Left kidney (tissue), 2 donors: ENCODE results near the gene IGSF8. TPM values are rescaled to one million over a fixed set of nuclear protein-coding genes. Genes with fewer than 3 reads are reported as not detected.

Experiments
- DNase-seq: peaks from one replicate; pipeline ENCODE4 v3.0.0-alpha.2; 2013
- polyA plus RNA-seq: library from polyadenylated mRNA; unstranded; fragments of 120-200 nt; gene quantifications from one replicate; pipeline ENCODE4 v1.2.1, GENCODE V29; 2013; ENCODE audit not compliant: insufficient read length

IGSF8 gene
- polyA plus RNA-seq, 1 donor = 23.2 TPM

DNA sequence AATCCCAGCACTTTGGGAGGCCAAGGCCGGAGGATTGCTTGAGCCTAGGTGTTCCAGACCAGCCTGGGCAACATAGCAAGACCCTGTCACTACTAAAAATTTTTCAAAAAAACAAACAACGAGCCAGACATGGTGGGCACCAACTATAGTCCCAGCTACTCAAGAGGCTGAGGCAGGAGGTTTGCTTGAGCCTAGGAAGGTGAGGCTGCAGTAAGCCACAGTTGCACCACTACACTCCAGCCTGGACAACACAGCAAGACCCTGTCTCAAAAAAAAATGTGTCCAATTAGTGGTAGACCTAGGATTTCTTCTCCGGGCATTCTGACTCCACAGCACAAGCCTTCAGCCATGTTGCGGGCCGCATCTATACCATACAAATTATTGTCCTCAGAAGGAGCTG is 6.7 kb upstream of the IGSF8 start:
- DNase-seq = no peak

DNA sequence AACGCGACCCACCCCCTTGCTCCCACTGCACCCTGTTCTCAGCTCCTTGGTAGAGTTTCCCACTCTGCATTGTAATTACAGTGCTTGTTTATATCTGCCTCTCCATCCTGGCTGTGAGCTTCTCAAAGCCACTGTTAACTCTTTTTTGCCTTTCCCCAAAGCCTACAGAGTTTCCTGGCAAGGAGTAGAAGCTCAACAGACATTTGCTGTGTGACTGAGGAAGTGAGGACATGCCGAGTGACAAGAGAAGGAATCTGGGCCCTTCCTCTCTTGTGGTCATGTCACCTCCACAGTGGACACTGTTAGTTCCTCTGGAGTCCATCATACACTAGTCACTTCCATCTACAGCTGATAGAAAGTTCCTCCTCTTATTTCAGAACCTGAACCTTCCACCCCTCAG is 6.1 kb upstream of the IGSF8 start:
- no peak for DNase-seq

DNA sequence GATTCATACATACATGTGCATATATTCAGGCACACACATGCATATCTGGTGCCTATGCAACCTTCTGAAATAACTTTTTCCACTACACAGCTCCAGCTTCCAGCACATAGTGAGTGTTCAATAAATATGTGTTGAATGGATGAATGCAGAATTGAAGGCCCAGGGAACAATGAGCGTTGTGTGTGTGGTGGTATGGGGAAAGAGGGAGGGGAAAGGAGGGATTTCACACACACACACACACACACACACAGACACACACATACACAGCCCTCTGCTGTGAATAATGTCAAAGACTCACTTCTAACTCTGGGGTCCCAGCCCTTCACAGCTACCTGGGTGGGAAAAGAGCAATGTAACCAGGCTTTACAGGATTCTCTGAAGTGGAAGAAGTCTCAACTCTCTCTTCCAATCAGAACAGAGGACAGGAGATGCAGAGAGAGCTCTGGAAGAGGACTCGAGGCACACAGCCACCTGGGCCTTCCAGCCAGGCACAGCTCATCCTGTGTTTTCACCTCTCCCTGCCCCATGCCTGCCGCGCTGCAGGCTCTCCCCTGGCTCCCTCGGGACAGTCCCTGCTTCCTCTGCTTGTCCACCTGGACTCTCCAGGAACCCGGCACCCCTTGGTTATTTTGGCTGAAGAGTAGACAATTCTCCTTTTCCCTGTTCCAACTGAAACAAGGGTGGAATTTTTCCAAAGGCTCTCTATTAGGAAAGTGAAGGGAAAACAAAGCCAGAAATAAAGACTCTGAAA is 5.4 kb upstream of the IGSF8 start:
- no peak for DNase-seq

DNA sequence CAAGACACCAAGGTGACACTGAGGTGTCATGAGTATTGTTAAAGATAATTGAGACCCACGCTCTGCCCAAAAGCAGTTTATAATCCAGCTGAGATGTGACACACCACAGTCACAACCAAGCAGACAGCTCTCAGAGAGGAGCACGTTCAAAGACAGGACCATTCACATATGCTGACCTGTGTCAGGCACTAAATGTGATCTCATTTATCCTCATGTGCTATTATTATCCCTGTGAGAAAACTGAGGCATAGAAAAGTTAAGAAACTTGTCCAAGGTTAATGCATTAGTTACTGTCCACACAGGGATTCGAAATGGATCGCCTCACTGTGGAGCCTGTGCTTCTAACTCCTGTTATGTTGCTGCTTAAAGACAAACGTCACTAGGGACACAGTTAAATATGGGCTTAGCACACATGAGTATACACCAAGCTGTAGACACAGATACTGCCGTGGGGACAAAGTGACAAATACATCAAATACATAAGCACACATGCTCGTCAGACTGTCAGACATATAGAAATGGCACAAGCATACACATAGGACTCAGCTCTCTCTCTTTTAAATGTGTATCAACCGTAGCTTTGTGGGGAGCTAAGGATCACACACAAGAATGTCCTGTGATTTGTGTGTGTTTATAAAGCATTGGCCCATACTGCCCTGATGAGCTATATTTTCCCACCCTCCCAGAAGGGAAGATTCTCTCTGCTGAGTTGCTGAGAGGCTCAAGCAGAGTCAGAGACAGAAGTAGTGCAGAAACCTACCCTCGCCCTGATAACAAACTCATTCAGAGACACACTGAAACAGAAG is 3.5 kb upstream of the IGSF8 start:
- DNase-seq = no peak

DNA sequence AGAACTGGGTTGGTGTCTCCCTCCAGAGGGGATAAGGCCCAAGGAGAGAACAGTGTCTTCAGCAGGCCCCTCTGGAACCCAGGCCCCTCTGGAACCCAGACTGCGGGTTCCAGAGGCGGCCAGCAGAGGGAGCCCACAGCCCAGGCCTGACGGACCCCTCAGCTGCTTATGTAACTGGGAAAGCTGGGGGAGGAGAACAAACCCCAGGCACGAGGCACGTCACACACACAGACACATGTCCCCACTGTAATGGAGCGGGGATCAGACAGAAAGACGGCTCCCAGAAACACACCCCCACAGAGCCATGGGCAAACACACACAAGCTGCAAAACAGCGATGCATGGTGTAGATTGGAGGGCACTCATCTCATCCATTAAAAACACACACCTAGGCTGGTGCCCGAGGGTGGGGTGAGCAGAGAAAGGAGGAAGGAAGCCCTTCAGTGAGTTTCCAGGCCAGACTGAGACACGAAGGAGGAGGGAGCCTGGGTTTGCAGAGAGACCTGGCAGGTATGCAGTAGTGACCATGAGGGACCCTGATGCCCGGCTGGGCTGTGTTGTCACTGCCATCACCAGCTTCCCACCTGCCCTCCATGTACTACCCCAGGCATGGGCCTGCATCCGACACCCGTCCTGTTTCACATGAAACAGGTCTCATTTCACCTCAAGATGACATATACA is 2.8 kb upstream of the IGSF8 start:
- peak; percentile 78 for DNase-seq

DNA sequence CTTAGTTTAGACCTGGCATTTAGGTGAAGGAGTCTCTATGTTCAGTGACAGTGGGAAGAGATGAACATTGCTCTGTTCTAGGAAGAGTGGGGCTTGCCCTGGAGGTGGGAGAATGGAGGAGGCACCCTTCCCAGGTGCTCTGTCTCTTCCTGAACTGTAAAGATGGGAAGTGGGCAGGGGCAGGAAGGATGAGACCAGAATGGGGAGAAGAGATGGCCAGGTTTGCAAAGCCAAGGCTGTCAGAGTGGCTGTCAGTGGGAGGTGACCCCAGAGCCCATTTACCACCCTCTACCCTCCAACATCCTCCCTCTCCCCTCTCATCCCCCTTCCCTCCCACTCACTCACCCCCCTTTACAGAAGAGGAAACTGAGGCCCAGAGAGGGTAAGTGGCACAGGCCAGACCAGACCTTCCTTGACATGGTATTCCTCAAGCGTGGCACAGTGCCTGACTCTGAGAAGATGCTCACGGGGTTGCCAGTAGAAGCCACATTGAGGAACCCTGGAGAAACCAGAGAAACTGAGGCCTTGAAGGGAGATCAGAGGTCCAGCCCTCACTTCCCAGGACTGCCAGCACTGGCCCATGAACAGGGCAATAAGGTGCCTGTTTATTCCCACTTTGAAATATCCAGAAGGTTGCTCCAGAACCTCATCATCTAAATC is 1.4 kb upstream of the IGSF8 start:
- no peak for DNase-seq

DNA sequence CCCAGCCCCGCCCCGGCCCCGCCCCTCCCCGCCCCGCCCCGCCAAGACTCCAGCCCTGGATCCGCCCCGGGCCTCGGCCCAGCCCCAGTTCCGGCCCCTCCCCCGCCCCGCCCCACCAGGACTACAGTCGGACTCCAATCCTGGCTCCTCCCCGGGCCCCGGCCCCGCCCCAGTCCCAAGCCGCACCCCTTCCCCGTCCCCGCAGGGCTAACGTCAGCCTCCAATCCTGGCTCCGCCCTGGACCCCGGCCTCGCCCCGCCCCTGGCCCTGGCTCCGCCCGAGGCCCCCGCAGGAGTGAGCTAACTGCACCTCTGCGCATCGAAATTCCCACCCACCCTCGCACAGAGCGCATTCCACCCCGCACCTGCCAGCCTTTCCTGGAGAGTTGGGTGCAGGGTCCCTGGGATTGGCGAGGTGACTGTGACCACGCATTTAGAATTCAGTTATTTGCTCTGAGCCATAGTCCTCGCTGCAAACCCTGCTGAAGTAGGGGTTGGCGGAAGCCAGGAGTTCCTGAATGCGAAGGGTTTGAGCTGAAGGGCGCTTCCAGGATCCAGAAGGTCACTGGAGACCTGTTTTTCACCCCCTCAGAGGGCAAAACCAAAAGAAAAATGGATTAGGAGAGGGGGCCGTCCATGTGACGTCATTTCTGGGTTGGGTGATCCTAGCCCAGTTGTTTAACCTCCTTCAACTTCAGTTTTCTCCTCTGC is 588 bp upstream of the IGSF8 start:
- DNase-seq = peak; percentile 96

DNA sequence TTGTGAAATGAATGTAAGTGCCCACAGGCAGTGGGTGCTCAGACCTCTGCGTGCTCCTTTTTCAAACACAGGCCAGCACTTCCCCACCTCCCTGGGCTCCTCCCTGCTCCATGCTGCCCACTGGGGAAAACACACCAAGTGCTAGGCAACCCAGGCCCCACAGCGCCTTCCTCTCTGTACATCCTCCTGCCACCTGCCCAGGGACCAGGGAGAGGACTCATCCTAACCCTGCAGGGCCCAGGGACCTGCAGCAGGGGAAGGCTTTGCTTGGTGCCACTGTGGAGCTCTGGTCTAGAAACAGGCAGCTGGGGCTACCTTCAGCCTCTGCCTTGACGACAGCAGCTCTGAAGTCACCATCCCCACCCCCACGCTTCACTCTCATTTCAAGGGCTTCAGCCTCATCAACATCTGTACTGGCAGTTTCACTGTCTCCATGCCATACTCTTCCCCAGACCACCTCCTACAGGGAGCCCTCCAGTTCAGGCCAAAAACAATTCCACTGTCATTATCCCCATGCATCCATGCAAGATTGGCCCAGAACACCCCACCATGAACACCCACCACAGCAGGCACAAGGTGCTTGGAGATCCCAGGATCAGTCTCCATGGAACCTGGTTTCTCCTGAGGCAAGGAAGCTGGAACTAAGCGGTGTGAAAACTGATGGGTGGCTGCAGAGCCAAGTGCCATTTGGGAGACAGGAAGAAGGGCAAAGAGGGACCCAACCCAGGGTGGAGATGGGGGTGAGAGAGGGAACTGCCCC is 1.1 kb downstream of the IGSF8 start:
- no peak for DNase-seq

DNA sequence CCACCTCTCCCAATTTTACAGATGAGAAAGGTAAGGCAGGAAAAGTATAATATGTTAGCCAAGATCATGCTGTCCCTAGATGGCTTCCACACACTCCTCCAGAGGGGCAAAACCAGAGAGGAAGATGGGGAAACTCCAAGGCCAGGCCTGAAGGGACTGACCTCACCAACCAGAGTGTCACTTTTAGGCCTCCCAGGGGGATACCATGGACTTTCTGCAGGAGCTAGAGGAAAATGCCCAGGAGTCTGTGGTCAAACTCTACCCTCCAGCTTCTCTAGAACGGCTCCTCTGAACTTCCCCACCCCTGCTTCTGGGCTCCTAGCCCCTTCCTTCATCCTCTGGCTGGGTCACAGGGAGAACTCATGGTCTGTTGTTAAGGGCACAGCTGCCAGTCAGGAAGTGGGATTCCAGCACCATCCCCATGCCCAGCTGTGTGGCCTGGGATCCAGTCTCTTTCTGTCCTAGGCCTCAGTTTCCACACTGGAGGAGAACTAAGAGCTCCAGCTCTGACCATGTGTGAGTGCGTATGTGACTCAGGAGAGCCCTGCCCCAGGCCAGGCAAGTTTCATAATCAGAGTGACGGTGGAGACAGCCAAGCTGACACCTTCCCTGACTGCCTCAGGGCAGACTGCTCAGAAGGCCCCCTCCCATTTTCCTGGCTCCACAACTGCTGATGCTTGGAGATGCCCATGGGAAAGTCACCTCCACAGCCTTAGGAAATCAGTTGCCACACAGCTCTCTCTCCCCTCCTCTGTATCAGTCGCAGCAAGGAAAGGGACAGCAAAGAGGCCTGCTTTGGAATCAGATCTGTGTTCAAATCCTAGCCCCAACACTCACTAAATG is 1.9 kb downstream of the IGSF8 start:
- no peak for DNase-seq

DNA sequence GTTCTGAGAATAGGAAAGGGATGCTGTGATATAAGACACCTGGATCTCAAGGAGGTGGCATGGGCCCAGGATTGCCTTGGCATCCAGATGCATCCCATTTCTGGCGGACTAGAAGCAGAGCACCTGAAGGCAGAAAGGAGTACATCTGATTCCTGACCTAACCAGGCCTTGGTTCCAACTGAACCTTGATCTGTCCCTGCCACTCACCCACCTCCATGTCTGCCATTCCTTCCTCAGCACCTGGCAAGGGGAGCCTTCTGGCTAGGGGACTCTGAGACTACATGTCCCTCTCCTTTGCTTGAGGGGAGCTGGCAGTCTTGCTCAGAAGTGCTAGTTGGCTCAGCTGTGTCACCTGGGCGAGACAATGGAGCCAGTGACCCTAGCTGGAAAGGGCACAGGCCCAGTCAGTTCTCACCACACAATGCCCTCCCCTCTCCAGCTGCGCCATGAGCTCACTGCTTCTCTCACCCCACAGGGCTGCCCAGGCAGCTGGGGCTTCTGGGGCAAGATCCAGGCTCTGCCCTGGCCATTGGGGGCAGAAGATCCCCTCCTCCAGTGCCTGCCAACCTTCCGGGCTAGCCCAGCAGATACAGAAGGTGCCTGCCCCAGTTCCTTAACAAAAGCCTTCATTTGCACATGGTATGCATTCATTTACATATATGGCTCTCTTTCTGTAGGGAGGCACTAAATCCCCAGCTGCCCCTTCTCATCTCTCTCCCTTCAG is 2.9 kb downstream of the IGSF8 start:
- DNase-seq = no peak

DNA sequence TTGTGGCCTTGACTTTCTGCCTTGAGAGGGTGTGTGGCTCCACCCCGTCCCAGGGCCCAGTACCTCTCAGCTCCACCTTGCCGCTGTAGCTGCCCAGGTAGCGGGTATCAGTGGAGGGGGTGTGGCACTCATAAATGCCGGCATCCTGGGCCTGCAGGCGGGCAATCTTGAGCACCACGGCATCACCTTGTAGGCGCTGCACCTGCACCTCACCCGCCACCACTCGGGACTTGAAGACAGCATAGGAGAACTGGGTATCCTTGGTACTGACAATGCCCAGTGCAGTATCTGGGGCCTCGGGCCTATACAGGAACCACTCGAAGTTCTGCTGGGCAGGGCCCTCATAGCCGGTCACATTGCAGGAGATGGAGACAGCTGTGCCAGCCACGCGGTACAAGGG is 3.6 kb downstream of the IGSF8 start:
- DNase-seq = no peak

DNA sequence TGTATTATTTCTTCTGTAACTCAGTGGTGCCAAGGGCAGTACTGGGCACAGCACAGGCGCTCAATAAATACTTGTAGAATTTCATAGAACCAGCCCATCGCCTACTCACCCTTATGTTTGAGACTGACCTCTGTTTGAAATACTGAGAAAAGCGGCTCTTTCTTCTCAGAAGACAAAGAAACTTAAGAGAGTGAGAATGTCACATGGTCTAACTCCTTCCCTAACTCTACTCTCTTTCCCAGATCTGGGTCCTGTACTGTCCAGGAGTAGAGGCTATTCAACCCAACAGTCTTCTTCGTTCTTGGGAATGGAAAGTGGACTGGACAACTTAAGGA is 4.2 kb downstream of the IGSF8 start:
- DNase-seq = no peak

DNA sequence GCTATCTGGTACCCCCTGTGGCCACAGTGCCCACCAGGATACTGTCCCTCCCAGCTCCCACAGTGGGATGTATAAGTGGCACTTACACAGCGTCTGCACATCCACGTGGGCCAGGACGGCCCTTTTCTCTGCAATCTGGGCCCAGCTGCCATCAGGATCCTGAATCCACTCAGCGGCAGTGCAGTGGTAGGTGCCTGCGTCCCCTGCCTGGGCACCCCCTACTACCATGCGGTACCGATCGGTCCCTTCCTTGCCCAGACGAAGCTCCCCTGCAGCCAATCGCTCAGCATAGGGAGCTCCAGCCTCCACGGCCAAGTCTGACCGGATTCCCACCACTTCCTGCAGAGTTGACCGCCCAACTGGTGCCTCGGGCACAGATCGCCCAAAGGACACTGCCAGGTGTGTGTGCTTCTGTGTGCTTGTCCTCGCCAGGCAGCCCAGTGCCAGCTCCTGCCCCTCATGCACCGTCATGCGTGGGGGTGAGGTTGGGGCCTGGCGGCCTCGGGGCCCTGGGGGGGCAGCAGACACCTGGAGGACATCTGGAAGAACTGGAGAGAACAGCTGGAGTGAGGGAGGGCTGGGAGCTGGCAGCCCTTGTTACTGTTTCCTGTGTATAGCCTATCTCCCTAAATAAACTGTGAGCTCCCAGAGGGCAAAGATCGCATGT is 4.7 kb downstream of the IGSF8 start:
- no peak for DNase-seq

DNA sequence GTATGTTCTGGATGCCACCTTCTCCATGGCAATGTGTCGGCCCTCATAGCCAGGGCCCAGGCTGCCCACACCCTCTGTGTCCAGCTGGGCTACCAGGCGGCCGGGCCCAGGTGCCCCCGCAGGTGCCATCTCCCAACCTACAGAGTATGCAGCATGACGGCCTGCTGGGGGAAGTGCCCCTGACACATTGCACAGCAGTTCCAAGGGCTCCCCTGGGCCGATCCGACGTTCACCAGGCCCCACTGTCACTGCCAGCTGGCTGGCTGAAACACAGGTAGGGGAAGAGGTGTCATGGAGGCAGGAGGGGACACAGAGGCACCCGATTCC is 5.4 kb downstream of the IGSF8 start:
- DNase-seq = no peak

DNA sequence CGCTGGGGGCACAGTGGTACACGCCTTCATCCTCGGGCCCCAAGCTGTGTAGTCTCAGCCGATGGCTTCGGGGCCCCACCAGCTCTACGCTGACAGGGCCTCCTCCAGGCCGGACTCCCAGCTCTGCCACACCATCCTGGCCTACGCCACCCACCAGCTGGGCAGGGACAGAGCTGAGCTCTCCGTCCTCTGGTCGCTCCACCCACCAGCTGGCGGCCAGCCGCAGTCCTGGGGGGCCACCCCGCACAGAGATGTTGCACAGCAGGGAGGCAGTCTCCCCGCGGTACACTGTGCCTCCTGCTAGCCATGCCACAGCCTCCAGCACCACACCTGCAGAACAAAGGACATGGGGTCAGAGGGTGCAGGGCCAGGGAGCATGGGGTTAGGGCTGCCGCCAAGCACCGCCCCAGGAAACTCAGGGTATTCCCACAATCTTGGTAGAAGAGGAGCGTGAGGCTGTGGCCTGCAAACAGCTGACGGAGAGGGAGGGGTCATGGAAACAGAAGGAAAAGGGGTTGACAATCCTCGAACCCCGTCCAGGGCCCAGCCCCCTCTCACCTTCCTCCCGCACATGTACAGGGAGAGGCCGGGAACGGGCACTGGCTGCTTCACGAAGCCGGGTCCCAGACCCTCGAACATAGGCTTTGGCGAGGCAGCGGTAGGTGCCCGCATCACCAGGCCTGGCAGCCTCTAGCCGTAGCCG is 5.9 kb downstream of the IGSF8 start:
- DNase-seq = no peak

DNA sequence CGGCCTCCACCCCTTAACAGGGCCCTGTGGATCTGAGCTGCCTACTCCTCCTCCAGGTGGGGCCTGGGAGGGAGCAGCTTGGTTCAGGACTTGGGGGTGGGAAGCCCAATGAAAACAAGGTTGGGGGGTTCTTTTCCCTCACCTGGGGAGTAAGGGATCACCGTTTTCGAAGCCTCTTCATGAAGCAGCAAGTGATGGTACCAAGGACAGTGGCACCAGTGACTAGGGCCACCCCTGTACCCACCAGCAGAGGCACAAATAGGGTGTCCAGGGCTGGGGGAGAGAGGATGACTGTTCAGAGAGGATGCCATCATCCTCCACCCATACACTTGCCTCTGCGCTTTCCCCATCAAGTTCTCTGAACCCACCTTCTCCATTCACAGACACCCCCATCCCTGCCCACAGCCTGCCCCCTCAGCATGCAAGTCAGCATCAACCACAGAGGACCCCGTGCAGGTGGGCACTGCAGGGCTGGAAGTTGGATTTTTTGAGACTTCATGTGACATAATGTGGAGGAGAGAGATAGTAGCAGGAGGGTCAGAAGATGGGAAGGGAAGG is 6.7 kb downstream of the IGSF8 start:
- DNase-seq = no peak

DNA sequence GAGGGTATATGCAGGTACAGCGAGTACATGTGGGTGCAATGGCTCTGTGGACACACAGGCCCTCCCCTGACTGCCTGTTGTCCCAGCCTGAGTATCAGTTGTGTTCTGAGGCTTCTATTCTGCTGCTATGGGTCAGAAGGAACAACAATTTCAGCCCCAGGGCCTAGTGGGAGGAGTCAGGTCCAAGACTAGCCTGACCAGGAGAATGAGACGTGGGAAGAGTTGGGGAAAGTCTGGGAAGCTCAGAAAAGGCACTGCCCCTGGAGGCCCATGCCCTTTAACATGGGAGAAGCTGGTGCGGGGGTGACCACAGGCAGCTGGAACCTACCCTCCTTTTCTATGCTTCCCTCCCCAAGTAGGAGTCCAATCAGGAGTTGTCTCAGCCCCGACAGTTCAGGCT is 7.7 kb downstream of the IGSF8 start:
- no peak for DNase-seq

DNA sequence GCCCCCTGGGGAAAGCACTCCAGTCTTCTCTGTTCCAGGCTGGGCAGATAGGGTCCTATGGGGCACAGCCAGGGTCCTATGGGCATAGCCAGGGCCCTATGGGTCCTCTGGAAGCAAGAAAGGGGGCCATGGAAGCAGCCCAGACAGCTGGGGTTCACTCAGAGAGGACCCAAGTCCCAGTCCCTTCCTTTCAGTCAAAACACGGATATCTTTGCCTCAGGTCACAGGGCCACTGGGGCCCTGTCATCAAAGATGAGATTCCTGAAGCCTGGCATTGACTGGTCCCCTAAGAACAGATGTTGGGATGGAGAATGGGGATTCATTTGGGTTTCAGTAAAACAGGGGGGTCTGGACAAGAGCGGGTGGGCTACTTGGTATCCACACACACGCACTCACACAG is 8.5 kb downstream of the IGSF8 start:
- no peak for DNase-seq
